MM.1S (cell line): ENCODE measurements around the gene ERLEC1.

Experiments
- DNase-seq: peaks from one replicate; pipeline ENCODE4 v3.0.0-alpha.2; 2015
- H2AFZ ChIP-seq: fragments of 300-600 bp; sonication (generic); 2 replicates; pipeline ENCODE4 v1.6.0; 2016; ENCODE audit warnings: antibody characterized with exemption, low read length
- H3F3A ChIP-seq: fragments of 300-600 bp; sonication (generic); 2 replicates; pipeline ENCODE4 v1.6.1; 2016; ENCODE audit warnings: mild to moderate bottlenecking, antibody characterized with exemption, low read length, moderate library complexity, mixed read lengths; ENCODE audit not compliant: insufficient read depth
- H3K27ac ChIP-seq: fragments of 300-600 bp; sonication (generic); 2 replicates; pipeline ENCODE4 v1.5.1; 2016; ENCODE audit warnings: mild to moderate bottlenecking, low read length
- H3K27me3 ChIP-seq: fragments of 300-600 bp; sonication (generic); replicated peaks from 2 replicates; pipeline ENCODE4 v1.6.0; 2016; ENCODE audit warnings: low read length; ENCODE audit not compliant: insufficient read depth
- H3K36me3 ChIP-seq: fragments of 300-600 bp; sonication (generic); replicated peaks from 2 replicates; pipeline ENCODE4 v1.6.1; 2016; ENCODE audit warnings: mild to moderate bottlenecking, low read length, mixed read lengths; ENCODE audit not compliant: insufficient read depth
- H3K4me1 ChIP-seq: fragments of 300-600 bp; sonication (generic); 2 replicates; pipeline ENCODE4 v1.6.1; 2016; ENCODE audit warnings: low read length, mixed read lengths
- H3K4me2 ChIP-seq: fragments of 300-600 bp; sonication (generic); 2 replicates; pipeline ENCODE4 v1.6.0; 2016; ENCODE audit warnings: low read depth, low read length
- H3K4me3 ChIP-seq: fragments of 300-600 bp; sonication (generic); 2 replicates; pipeline ENCODE4 v1.5.1; 2016; ENCODE audit warnings: low read length, mixed read lengths
- H3K79me2 ChIP-seq: fragments of 300-600 bp; sonication (generic); 2 replicates; pipeline ENCODE4 v1.6.1; 2016; ENCODE audit warnings: mixed run types, low read length, mixed read lengths
- H3K9ac ChIP-seq: fragments of 300-600 bp; sonication (generic); 2 replicates; pipeline ENCODE4 v1.6.1; 2016; ENCODE audit warnings: low read length, mixed read lengths
- H3K9me2 ChIP-seq: fragments of 300-600 bp; sonication (generic); replicated peaks from 2 replicates; pipeline ENCODE4 v1.6.1; 2016; ENCODE audit warnings: mild to moderate bottlenecking, low read length, mixed read lengths; ENCODE audit not compliant: insufficient read depth
- H3K9me3 ChIP-seq: fragments of 300-600 bp; sonication (generic); replicated peaks from 2 replicates; pipeline ENCODE4 v1.6.1; 2016; ENCODE audit warnings: mild to moderate bottlenecking, low read length, mixed read lengths; ENCODE audit not compliant: insufficient read depth
- H4K20me1 ChIP-seq: fragments of 300-600 bp; sonication (generic); 2 replicates; pipeline ENCODE4 v1.6.1; 2016; ENCODE audit warnings: mild to moderate bottlenecking, low read length, moderate library complexity, mixed read lengths; ENCODE audit not compliant: insufficient read depth
- CTCF ChIP-seq: fragments of 300-600 bp; sonication (generic); IDR thresholded peaks from 2 replicates; pipeline ENCODE4 v1.5.1; 2016; ENCODE audit warnings: antibody characterized with exemption, low read length, mixed read lengths
- EZH2 ChIP-seq: fragments of 300-600 bp; sonication (generic); optimal IDR thresholded peaks from 2 replicates; pipeline ENCODE3; 2017; ENCODE audit warnings: low read depth, mild to moderate bottlenecking, antibody characterized with exemption, low read length, mixed read lengths
- EZH2phosphoT487 ChIP-seq: fragments of 300-600 bp; sonication (generic); IDR thresholded peaks from 2 replicates; pipeline ENCODE4 v1.6.1; 2018; ENCODE audit warnings: antibody characterized with exemption, low read length

The ERLEC1 gene

GRCh38 chr2:53751728-53752127 lies 35.1 kb upstream of the ERLEC1 start:
- Histone ChIP-seq H3K4me3 (peak overlapping the region; percentile 53; the same call in 1 of the 2 replicates), H3K79me2 (peaks cover 16% of the 10 kb centered on the region), H3K27me3 (no peaks in the 10 kb centered on the region), H3K9me3 (no peaks in the 10 kb centered on the region), H2AFZ (peak overlapping the region; percentile 50; the same call in 1 of the 2 replicates), H3K9me2 (no peaks in the 10 kb centered on the region), H3K4me2 (peak overlapping the region; percentile 61), H3K27ac (peak overlapping the region; percentile 82; the same call in 1 of the 2 replicates), H3K36me3 (no peaks in the 10 kb centered on the region), H3F3A (peaks cover 27% of the 10 kb centered on the region), H3K9ac (peak overlapping the region; percentile 9; the same call in 1 of the 2 replicates), H3K4me1 (peaks cover 35% of the 10 kb centered on the region), H4K20me1 (no peaks in the 10 kb centered on the region)
- DNase-seq: no peak
- TF ChIP-seq CTCF (no peak), EZH2phosphoT487 (no peak), EZH2 (no peak)

- peaks cover 27% of the 10 kb centered on the region for H3F3A ChIP-seq
- H2AFZ ChIP-seq: no peak overlapping the region
- H3K79me2 ChIP-seq: peaks cover 16% of the 10 kb centered on the region
- TF ChIP-seq EZH2 (no peak), CTCF (no peak), EZH2phosphoT487 (no peak)
- H3K4me3 ChIP-seq: no peak overlapping the region
- no peaks in the 10 kb centered on the region for H3K36me3 ChIP-seq
- no peak for DNase-seq
- no peak overlapping the region for H3K9ac ChIP-seq
- no peaks in the 10 kb centered on the region for H3K9me3 ChIP-seq
- peak overlapping the region; percentile 82; the same call in 1 of the 2 replicates for H3K27ac ChIP-seq
- H3K9me2 ChIP-seq: no peaks in the 10 kb centered on the region
- H4K20me1 ChIP-seq: no peaks in the 10 kb centered on the region
- peaks cover 35% of the 10 kb centered on the region for H3K4me1 ChIP-seq
- no peaks in the 10 kb centered on the region for H3K27me3 ChIP-seq
- no peak overlapping the region; the same call in 1 of the 2 replicates for H3K4me2 ChIP-seq
These were observed 34.5 kb upstream of the ERLEC1 start for GRCh38 chr2:53752385-53752784.

DNA sequence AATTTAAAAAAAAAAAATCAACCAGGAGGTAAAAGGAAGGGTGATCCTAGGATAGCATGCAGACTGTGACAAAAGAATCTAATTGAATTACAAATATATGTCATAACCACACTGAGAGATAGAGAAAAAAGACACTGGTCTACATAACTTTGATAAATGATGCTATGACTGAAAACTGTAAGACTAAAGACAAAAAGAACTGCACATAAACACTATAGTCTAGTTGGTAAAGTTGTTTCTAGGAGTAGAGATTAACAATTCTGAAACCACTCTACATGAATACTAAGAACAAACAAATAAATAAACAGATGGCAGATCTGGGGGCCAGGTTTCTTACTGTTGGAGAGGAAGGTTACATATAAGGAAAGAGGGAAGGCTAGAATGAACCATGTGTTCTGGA lies 33.8 kb upstream of the ERLEC1 start:
- Histone ChIP-seq H3K9me3 (no peaks in the 10 kb centered on the region), H3K36me3 (no peaks in the 10 kb centered on the region), H3K27ac (no peak overlapping the region), H3K79me2 (peaks cover 16% of the 10 kb centered on the region), H3K9ac (no peak overlapping the region), H4K20me1 (no peaks in the 10 kb centered on the region), H3K9me2 (no peaks in the 10 kb centered on the region), H3K4me1 (peaks cover 35% of the 10 kb centered on the region), H3K4me2 (no peak overlapping the region), H2AFZ (no peak overlapping the region), H3F3A (peaks cover 27% of the 10 kb centered on the region), H3K4me3 (no peak overlapping the region), H3K27me3 (no peaks in the 10 kb centered on the region)
- TF ChIP-seq EZH2phosphoT487 (no peak), EZH2 (no peak), CTCF (no peak)
- DNase-seq: no peak
